Neural cell (in vitro differentiated cells): ENCODE data around the gene PRSS37. TPM values are rescaled to one million over a fixed set of nuclear protein-coding genes. Genes with fewer than 3 reads are reported as not detected.

Source experiments
- H2AFZ ChIP-seq: fragments of 200-600, 300-800 bp; sonication (generic), shearing (Covaris generic); 2 replicates; pipeline ENCODE4 v1.6.0; 2014; ENCODE audit warnings: low read depth, mild to moderate bottlenecking, antibody characterized with exemption, low read length, moderate library complexity
- H3F3A ChIP-seq: fragments of 200-600 bp; shearing (Covaris generic); 2 replicates; pipeline ENCODE4 v1.6.1; 2016; ENCODE audit warnings: mild to moderate bottlenecking, moderate library complexity, mixed read lengths, antibody characterized with exemption, low read length; ENCODE audit not compliant: insufficient read depth, poor library complexity, severe bottlenecking
- H3K27ac ChIP-seq: fragments of 200-600, 300-800 bp; sonication (generic), shearing (Covaris generic); 2 replicates; pipeline ENCODE4 v1.5.1; 2014; ENCODE audit warnings: mild to moderate bottlenecking, low read length, moderate library complexity
- H3K27me3 ChIP-seq: fragments of 300-800, 200-600 bp; sonication (generic), shearing (Covaris generic); 2 replicates; pipeline ENCODE4 v1.6.0; 2014; ENCODE audit warnings: mild to moderate bottlenecking, low read depth, low read length, moderate library complexity; ENCODE audit not compliant: insufficient read depth
- H3K36me3 ChIP-seq: fragments of 300-800, 200-600 bp; sonication (generic), shearing (Covaris generic); 2 replicates; pipeline ENCODE4 v1.5.1; 2014; ENCODE audit warnings: mild to moderate bottlenecking, antibody characterized with exemption, low read length, moderate library complexity; ENCODE audit not compliant: insufficient read depth
- H3K4me2 ChIP-seq: fragments of 300-800, 200-600 bp; sonication (generic), shearing (Covaris generic); 2 replicates; pipeline ENCODE4 v1.6.0; 2014; ENCODE audit warnings: mild to moderate bottlenecking, low read length
- H3K4me3 ChIP-seq: fragments of 300-800, 200-600 bp; sonication (generic), shearing (Covaris generic); 2 replicates; pipeline ENCODE4 v1.5.1; 2014; ENCODE audit warnings: mild to moderate bottlenecking, low read length, moderate library complexity
- H3K79me2 ChIP-seq: fragments of 200-600 bp; shearing (Covaris generic); replicated peaks from 2 replicates; pipeline ENCODE4 v1.6.0; 2014; ENCODE audit warnings: mild to moderate bottlenecking, low read length, moderate library complexity; ENCODE audit not compliant: insufficient read depth
- H3K9ac ChIP-seq: fragments of 300-800, 200-600 bp; sonication (generic), shearing (Covaris generic); 2 replicates; pipeline ENCODE4 v1.6.1; 2016; ENCODE audit warnings: mild to moderate bottlenecking, low read length, mixed read lengths
- H3K9me2 ChIP-seq: fragments of 200-600 bp; shearing (Covaris generic); 2 replicates; pipeline ENCODE4 v1.6.1; 2016; ENCODE audit warnings: mild to moderate bottlenecking, low read length, mixed read lengths; ENCODE audit not compliant: insufficient read depth
- H3K9me3 ChIP-seq: fragments of 200-600, 300-800 bp; sonication (generic), shearing (Covaris generic); 2 replicates; pipeline ENCODE4 v1.6.1; 2016; ENCODE audit warnings: mild to moderate bottlenecking, mixed run types, low read length, moderate library complexity, mixed read lengths
- H4K20me1 ChIP-seq: fragments of 200-600 bp; shearing (Covaris generic); 2 replicates; pipeline ENCODE4 v1.6.1; 2016; ENCODE audit warnings: mild to moderate bottlenecking, mixed run types; ENCODE audit not compliant: insufficient read depth
- CTCF ChIP-seq: fragments of 450-650 bp; IDR thresholded peaks from 2 replicates; pipeline ENCODE4 v1.5.1; 2014; ENCODE audit warnings: antibody characterized with exemption, mild to moderate bottlenecking, moderate library complexity; ENCODE audit not compliant: poor library complexity, severe bottlenecking
- EP300 ChIP-seq: fragments of 450-650 bp; conservative IDR thresholded peaks from 2 replicates; pipeline ENCODE4 v1.6.1; 2014; ENCODE audit warnings: antibody characterized with exemption, mild to moderate bottlenecking, moderate library complexity; ENCODE audit not compliant: poor library complexity, severe bottlenecking
- EZH2 ChIP-seq: fragments of 200-600, 300-800 bp; shearing (Covaris generic), sonication (generic); IDR thresholded peaks from 2 replicates; pipeline ENCODE4 v1.6.1; 2014; ENCODE audit warnings: antibody characterized with exemption, low read length, borderline replicate concordance, mild to moderate bottlenecking; ENCODE audit not compliant: insufficient read depth, poor library complexity, severe bottlenecking
- MXI1 ChIP-seq: fragments of 450-650 bp; conservative IDR thresholded peaks from 2 replicates; pipeline ENCODE4 v1.6.1; 2014; ENCODE audit warnings: antibody characterized with exemption, mild to moderate bottlenecking; ENCODE audit not compliant: poor library complexity, severe bottlenecking
- POLR2AphosphoS5 ChIP-seq: IDR thresholded peaks from 2 replicates; pipeline ENCODE4 v1.6.1; 2012
- RAD21 ChIP-seq: fragments of 450-650 bp; conservative IDR thresholded peaks from 2 replicates; pipeline ENCODE4 v1.6.1; 2014; ENCODE audit warnings: antibody characterized with exemption, mild to moderate bottlenecking, moderate library complexity
- REST ChIP-seq: IDR thresholded peaks from 2 replicates; pipeline ENCODE4 v1.6.1; 2012; ENCODE audit warnings: borderline replicate concordance
- SMC3 ChIP-seq: fragments of 450-650 bp; conservative IDR thresholded peaks from 2 replicates; pipeline ENCODE4 v1.6.1; 2014; ENCODE audit warnings: antibody characterized with exemption, mild to moderate bottlenecking, moderate library complexity; ENCODE audit not compliant: poor library complexity
- TAF1 ChIP-seq: IDR thresholded peaks from 2 replicates; pipeline ENCODE4 v1.6.1; 2012; ENCODE audit warnings: low read depth
- polyA plus RNA-seq: library from polyadenylated mRNA; depleted of rRNA; stranded (reverse); fragments of >200 nt; gene quantifications from 2 replicates; pipeline ENCODE4 v1.2.3, GENCODE V29; 2014

The PRSS37 gene
- polyA plus RNA-seq, 1 donor from 2014 or later: not detected

GRCh38 chr7:141840708-141841107 is 577 bp downstream of the PRSS37 start:
- H3K27me3 ChIP-seq: no peaks in the 10 kb centered on the region
- no peak overlapping the region for H3K4me3 ChIP-seq
- no peaks in the 10 kb centered on the region for H3K79me2 ChIP-seq
- H2AFZ ChIP-seq: no peak overlapping the region
- H3K4me2 ChIP-seq: no peak overlapping the region
- H3K36me3 ChIP-seq: no peaks in the 10 kb centered on the region
- H3F3A ChIP-seq: no peaks in the 10 kb centered on the region
- no peak for TF ChIP-seq POLR2AphosphoS5
- TF ChIP-seq EZH2: no peak
- TF ChIP-seq SMC3: no peak
- TF ChIP-seq REST: no peak
- no peak for TF ChIP-seq RAD21
- no peak overlapping the region for H3K27ac ChIP-seq
- no peaks in the 10 kb centered on the region for H3K9me3 ChIP-seq
- no peak overlapping the region for H3K9ac ChIP-seq
- H3K9me2 ChIP-seq: no peaks in the 10 kb centered on the region
- H4K20me1 ChIP-seq: no peaks in the 10 kb centered on the region

GRCh38 chr7:141839256-141839655 is 2.0 kb downstream of the PRSS37 start:
- no peaks in the 10 kb centered on the region for H4K20me1 ChIP-seq
- TF ChIP-seq EP300: no peak

GRCh38 chr7:141838581-141838980 is 2.7 kb downstream of the PRSS37 start:
- no peak overlapping the region for H3K9ac ChIP-seq
- H4K20me1 ChIP-seq: no peaks in the 10 kb centered on the region
- H3K4me3 ChIP-seq: no peak overlapping the region
- no peaks in the 10 kb centered on the region for H3K9me3 ChIP-seq
- H3K79me2 ChIP-seq: no peaks in the 10 kb centered on the region
- H3K27me3 ChIP-seq: no peaks in the 10 kb centered on the region
- no peak for TF ChIP-seq MXI1
- no peak for TF ChIP-seq POLR2AphosphoS5
- no peak for TF ChIP-seq CTCF
- TF ChIP-seq EZH2: no peak
- no peak for TF ChIP-seq RAD21
- TF ChIP-seq EP300: no peak
- no peak for TF ChIP-seq REST
- no peak for TF ChIP-seq SMC3
- TF ChIP-seq TAF1: no peak
- H2AFZ ChIP-seq: no peak overlapping the region
- no peaks in the 10 kb centered on the region for H3K36me3 ChIP-seq
- H3F3A ChIP-seq: no peaks in the 10 kb centered on the region
- no peaks in the 10 kb centered on the region for H3K9me2 ChIP-seq
- no peak overlapping the region for H3K4me2 ChIP-seq
- H3K27ac ChIP-seq: no peak overlapping the region

More at GRCh38 chr7:141839256-141839655, 2.0 kb downstream of the PRSS37 start:
- Histone ChIP-seq H3F3A (no peaks in the 10 kb centered on the region), H3K4me2 (no peak overlapping the region), H3K9ac (no peak overlapping the region), H3K9me2 (no peaks in the 10 kb centered on the region), H2AFZ (no peak overlapping the region), H3K27ac (no peak overlapping the region), H3K79me2 (no peaks in the 10 kb centered on the region), H3K9me3 (no peaks in the 10 kb centered on the region), H3K27me3 (no peaks in the 10 kb centered on the region), H3K36me3 (no peaks in the 10 kb centered on the region), H3K4me3 (no peak overlapping the region)
